ENCODE measurements around the gene CBL. TPM values are rescaled to one million over a fixed set of nuclear protein-coding genes. Genes with fewer than 3 reads are reported as not detected.

CBL gene
- total RNA-seq, 1 experiment from 2014 or later: 56.4 TPM

- Histone ChIP-seq H2BK120ac (ENCODE audit: low read depth, low read length, poor library complexity, severe bottlenecking) (no peak overlapping the region), H3K27me3 (ENCODE audit: insufficient read depth, low read length) (no peaks in the 10 kb centered on the region), H3K4me2 (ENCODE audit: insufficient read depth, insufficient read length, low read length) (no peak overlapping the region), H2AK5ac (ENCODE audit: insufficient read length, low read length) (no peak overlapping the region), H3K9ac (ENCODE audit: extremely low read depth, insufficient read length, low read length) (no peak overlapping the region), H4K20me1 (ENCODE audit: control insufficient read depth, insufficient read depth, insufficient read length) (no peaks in the 10 kb centered on the region), H4K8ac (replicated peaks; ENCODE audit: insufficient read length, low read depth, low read length) (no peak overlapping the region), H3K23me2 (ENCODE audit: insufficient read length, low read depth, low read length, poor library complexity, severe bottlenecking) (no peaks in the 10 kb centered on the region), H3T11ph (ENCODE audit: low read length) (no peak overlapping the region), H2BK5ac (ENCODE audit: insufficient read length, low read length) (no peak overlapping the region), H3K79me1 (ENCODE audit: insufficient read depth, low read depth, low read length, poor library complexity, severe bottlenecking) (no peaks in the 10 kb centered on the region), H4K91ac (ENCODE audit: insufficient read length, low read depth, low read length) (no peak overlapping the region), H3K4ac (ENCODE audit: low read depth, low read length) (no peak overlapping the region), H2BK20ac (ENCODE audit: low read depth, low read length, poor library complexity, severe bottlenecking) (no peak overlapping the region), H4K5ac (ENCODE audit: insufficient read length, low read depth, low read length) (no peak overlapping the region), H2BK12ac (ENCODE audit: insufficient read length, low read depth, low read length) (no peak overlapping the region), H3K27ac (ENCODE audit: insufficient read length, low read depth, low read length) (no peak overlapping the region), H3K4me1 (ENCODE audit: insufficient read depth, low read length) (no peaks in the 10 kb centered on the region; the same call in 1 of the 2 replicates), H3K23ac (ENCODE audit: insufficient read length, low read depth, low read length) (no peak overlapping the region), H2AFZ (ENCODE audit: low read length) (no peak overlapping the region), H3K56ac (ENCODE audit: insufficient read length, low read depth, low read length) (no peak overlapping the region), H3K79me2 (ENCODE audit: insufficient read depth, low read length) (peaks cover 5% of the 10 kb centered on the region; the same call in 1 of the 2 replicates), H2BK15ac (ENCODE audit: low read depth, low read length) (no peak overlapping the region), H3K14ac (ENCODE audit: insufficient read depth, low read length) (no peak overlapping the region), H3K18ac (ENCODE audit: insufficient read length, low read depth, low read length) (no peak overlapping the region), H3K9me3 (ENCODE audit: control insufficient read depth, low read depth, low read length) (no peaks in the 10 kb centered on the region)
- H3K4me1 Mint-ChIP-seq: peaks cover 10% of the 10 kb centered on the region in 2 experiments
- no peaks in the 10 kb centered on the region for H3K9me3 Mint-ChIP-seq
- H3K27me3 Mint-ChIP-seq (ENCODE audit: low read depth): no peaks in the 10 kb centered on the region
- no peak for TF ChIP-seq CTCF (conservative IDR thresholded peaks at IDR 0.05)
- no peaks in the 10 kb centered on the region for H3K36me3 Mint-ChIP-seq (ENCODE audit: insufficient read depth in 1 of 3, low read depth in 3 of 3)
- no CpG with 5 or more reads among the region's 3 CpGs for WGBS (ENCODE audit: extremely low coverage, insufficient read length, low lambda C conversion rate)
- no peak overlapping the region for H3K4me3 Mint-ChIP-seq
- no peak for DNase-seq
- H3K27ac Mint-ChIP-seq: no peak overlapping the region
Observed at GRCh38 chr11:119263352-119263940, 57.3 kb downstream of the CBL start.

Data from H9 (cell line).